ENCODE data around the gene GH2.

DNA sequence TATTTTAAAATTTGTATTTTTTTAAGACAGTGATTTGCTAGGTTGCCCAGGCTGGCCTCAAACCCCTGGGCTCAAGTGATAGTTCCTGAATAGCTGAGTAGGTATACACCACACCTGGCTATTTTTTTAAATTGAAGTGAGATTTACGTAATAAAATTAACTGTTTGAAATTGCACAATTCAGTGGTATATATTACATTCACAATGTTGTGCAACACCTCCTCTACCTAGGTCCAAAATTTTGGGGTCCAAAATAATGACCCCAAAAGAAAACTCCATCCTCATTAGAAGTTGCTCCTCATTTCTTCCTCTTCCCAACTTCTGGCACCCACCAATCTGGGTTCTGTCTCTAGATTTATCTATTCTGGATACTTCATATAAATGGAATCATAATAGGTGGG lies 36.2 kb downstream of the GH2 start:
- TF ChIP-seq, protein P1, sequence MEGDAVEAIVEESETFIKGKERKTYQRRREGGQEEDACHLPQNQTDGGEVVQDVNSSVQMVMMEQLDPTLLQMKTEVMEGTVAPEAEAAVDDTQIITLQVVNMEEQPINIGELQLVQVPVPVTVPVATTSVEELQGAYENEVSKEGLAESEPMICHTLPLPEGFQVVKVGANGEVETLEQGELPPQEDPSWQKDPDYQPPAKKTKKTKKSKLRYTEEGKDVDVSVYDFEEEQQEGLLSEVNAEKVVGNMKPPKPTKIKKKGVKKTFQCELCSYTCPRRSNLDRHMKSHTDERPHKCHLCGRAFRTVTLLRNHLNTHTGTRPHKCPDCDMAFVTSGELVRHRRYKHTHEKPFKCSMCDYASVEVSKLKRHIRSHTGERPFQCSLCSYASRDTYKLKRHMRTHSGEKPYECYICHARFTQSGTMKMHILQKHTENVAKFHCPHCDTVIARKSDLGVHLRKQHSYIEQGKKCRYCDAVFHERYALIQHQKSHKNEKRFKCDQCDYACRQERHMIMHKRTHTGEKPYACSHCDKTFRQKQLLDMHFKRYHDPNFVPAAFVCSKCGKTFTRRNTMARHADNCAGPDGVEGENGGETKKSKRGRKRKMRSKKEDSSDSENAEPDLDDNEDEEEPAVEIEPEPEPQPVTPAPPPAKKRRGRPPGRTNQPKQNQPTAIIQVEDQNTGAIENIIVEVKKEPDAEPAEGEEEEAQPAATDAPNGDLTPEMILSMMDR (IDR thresholded peaks at IDR 0.05; ENCODE audit: low read length) = no peak
- no peak for TF ChIP-seq EZH2 (IDR thresholded peaks at IDR 0.05; ENCODE audit: borderline replicate concordance, low read length)

Data from OCI-LY1 (cell line).